Measurements from ENCODE around the gene CD200.

DNA sequence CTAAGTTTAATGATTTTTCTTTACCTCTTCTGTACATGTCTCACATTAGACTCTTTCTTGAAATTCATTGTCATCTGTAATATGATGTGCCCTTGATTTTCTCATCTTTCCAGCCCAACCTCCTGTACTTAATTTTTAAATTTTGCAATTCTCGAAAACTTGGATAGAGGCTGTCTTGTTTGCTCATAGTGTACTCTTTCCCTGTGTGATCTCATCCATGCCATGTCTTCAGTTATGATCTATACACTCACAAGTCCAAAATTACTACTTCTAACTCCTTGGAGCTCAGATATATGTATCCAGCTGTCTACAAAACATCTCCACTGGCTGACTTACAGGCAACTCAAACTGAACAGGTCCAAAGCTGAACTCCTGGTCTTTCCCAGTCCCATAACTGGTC lies 42.2 kb downstream of the CD200 start:
- TF ChIP-seq, protein P1, sequence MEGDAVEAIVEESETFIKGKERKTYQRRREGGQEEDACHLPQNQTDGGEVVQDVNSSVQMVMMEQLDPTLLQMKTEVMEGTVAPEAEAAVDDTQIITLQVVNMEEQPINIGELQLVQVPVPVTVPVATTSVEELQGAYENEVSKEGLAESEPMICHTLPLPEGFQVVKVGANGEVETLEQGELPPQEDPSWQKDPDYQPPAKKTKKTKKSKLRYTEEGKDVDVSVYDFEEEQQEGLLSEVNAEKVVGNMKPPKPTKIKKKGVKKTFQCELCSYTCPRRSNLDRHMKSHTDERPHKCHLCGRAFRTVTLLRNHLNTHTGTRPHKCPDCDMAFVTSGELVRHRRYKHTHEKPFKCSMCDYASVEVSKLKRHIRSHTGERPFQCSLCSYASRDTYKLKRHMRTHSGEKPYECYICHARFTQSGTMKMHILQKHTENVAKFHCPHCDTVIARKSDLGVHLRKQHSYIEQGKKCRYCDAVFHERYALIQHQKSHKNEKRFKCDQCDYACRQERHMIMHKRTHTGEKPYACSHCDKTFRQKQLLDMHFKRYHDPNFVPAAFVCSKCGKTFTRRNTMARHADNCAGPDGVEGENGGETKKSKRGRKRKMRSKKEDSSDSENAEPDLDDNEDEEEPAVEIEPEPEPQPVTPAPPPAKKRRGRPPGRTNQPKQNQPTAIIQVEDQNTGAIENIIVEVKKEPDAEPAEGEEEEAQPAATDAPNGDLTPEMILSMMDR (conservative IDR thresholded peaks at IDR 0.05; ENCODE audit: low read length) = no peak
- TF ChIP-seq EZH2phosphoT487 (IDR thresholded peaks at IDR 0.05; ENCODE audit: borderline replicate concordance) = no peak

All from Loucy (cell line).